ENCODE results near the gene CCDC88B.
"Not testable (repeated sequence)": the region's sequence is repeated elsewhere in the genome, so short reads cannot be mapped to it uniquely, and the experiment has no call there.

The CCDC88B gene

DNA sequence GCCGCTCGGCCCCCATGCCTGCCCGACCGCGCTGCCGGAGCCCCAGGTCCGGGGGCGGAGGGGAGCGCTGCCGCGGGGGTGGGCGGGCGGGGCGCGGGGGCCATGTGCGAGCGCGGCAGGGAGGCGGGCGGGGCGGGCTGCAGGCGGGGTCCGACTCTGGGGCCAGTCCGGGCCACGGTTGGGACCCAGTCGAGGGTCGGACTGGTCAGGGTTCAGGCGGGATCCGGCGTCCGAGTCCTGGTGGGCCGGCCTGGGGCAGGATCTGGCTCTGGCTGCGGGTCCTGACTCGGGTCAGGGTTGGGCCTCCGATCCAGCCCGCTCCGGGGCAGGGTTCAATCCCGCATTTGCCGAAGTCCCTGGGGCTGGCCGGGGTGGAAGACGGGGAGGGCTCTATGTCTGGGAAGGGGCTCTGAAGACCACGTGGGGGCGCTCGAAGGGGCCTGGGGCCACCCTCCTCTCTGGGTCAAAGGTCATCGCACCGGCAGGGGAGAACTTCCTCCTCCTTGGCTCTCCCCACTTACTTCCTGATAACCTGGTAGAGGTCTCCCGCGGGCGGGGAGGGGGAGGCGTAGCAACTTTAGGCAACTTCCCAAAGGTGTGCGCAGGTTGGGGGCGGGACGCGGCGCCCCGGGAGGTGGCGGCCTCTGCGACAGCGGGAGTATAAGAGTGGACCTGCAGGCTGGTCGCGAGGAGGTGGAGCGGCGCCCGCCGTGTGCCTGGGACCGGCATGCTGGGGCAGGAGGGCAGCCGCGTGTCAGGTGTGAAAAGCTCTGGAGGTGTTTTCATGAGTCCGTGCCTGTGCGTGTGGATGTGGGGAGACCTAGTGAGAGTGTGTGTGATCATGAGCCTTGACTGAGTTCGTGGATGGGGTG lies 34.1 kb upstream of the CCDC88B start:
- DNase-seq = peak; percentile 62

GRCh38 chr11:64306563-64306875 lies 33.5 kb upstream of the CCDC88B start:
- no peak for DNase-seq

DNA sequence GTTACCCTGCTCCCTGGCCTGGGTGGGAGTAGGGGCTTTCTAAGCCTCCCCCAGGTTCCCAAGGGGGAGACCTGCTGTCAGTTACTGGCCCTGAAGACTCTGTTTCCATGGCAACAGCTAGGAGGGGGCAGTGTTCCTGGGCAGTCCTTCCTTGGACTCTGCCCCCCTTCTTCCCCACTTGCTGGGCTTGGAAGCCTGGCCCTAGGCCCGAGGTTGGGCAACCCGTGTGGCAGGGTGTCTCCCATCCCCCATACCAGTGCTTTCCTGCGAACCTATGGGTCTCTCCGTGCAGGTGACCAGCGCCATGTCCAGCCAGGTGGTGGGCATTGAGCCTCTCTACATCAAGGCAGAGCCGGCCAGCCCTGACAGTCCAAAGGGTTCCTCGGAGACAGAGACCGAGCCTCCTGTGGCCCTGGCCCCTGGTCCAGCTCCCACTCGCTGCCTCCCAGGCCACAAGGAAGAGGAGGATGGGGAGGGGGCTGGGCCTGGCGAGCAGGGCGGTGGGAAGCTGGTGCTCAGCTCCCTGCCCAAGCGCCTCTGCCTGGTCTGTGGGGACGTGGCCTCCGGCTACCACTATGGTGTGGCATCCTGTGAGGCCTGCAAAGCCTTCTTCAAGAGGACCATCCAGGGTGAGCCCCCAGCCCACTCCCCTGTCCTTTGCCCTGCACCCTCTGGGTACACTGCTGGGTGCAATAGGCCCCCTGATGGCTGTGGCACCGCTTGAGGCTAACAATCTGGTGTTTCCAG lies 33.0 kb upstream of the CCDC88B start:
- DNase-seq = no peak

DNA sequence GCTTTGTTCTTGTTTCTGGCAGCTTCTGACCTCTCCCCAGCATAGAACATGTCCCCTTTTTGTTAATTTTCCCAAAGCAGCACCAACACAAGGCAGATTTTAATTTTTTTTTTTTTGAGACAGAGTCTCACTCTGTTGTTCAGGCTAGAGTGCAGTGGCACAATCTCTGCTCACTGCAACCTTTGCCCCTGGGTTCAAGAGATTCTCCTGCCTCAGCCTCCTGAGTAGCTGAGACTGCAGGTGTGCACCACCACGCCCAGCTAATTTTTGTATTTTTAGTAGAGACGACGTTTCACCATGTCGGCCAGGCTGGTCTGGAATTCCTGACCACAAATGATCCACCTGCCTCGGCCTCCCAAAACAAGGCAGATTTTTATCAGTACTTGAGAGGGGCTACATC lies 32.2 kb upstream of the CCDC88B start:
- not testable (repeated sequence) for DNase-seq

DNA sequence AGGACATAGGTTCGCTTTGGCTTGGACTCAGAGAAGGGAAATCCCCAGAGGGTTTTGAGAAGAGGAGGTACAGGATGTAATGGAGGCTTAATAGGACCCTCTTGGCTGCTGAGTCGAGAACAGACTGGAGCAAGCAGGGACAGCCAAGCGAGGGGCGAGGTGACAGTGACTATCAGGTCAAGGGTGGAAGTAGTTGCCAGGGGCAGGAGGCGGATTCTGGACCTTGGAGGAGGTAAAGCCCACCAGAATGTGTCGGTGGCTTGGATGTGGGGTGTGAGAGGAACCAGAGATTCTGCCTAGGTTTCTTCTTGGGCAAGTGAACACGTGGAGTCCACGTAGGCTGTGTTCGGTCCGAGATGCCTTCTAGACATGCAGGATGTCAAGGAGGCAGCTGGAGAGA lies 27.1 kb upstream of the CCDC88B start:
- DNase-seq = no peak

- DNase-seq = no peak
Observed at GRCh38 chr11:64313491-64314145, 26.4 kb upstream of the CCDC88B start.

GRCh38 chr11:64314146-64314804 lies 25.7 kb upstream of the CCDC88B start:
- no peak for DNase-seq

DNA sequence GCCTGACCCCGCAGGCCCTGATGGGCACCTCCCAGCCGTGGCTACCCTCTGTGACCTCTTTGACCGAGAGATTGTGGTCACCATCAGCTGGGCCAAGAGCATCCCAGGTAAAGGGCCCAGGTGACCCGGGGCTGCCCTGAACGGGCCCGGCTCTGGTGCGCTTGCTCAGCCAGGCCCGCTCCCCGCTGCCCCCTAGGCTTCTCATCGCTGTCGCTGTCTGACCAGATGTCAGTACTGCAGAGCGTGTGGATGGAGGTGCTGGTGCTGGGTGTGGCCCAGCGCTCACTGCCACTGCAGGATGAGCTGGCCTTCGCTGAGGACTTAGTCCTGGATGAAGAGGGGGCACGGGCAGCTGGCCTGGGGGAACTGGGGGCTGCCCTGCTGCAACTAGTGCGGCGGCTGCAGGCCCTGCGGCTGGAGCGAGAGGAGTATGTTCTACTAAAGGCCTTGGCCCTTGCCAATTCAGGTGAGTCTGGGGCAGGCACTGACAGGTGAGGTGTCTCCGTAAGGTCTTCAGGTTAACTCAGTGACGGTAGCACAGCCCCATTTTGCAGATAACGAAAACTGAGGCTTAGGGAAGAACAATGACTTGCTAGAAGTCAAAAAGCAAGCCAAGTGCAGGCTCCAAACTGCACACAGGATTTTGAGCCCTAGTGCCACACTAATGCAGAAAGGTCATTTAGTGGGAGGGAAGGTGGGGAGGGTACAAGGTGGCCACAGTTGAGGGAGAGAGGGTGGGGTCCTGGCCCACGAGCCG lies 25.0 kb upstream of the CCDC88B start:
- no peak for DNase-seq

GRCh38 chr11:64315667-64316526 lies 24.1 kb upstream of the CCDC88B start:
- not testable (repeated sequence) for DNase-seq

GRCh38 chr11:64316672-64317324 lies 23.2 kb upstream of the CCDC88B start:
- no peak for DNase-seq

- DNase-seq = peak; percentile 92
Observed at GRCh38 chr11:64317325-64317960, 22.6 kb upstream of the CCDC88B start, which contains the start of gene TRMT112. Gene TRMT112 (minus strand): TSS chr11:64317559. CDS start chr11:64317526, 33 bp downstream.

- DNase-seq = peak; percentile 86
Observed at GRCh38 chr11:64317961-64318765, 21.8 kb upstream of the CCDC88B start, which contains the start of gene PRDX5. Gene PRDX5 (plus strand): TSS chr11:64318121. CDS start chr11:64318216, 95 bp downstream.

GRCh38 chr11:64318766-64319761 lies 20.9 kb upstream of the CCDC88B start:
- DNase-seq = no peak

DNA sequence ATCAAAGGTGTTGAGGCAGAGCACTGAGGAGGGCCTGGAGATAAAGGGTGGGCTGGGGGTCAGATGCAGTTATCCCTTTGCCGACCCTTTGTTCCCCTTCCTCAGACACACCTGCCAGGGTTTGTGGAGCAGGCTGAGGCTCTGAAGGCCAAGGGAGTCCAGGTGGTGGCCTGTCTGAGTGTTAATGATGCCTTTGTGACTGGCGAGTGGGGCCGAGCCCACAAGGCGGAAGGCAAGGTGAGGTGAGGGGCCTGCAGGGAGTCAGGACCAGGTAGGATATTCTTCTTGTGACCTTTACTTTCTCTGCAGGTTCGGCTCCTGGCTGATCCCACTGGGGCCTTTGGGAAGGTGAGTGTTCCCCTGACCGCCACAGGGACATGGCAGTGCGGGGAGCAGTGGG lies 19.4 kb upstream of the CCDC88B start:
- DNase-seq = no peak

GRCh38 chr11:64321026-64321425 lies 19.0 kb upstream of the CCDC88B start:
- no peak for DNase-seq

- DNase-seq = no peak
Observed at GRCh38 chr11:64321533-64321932, 18.5 kb upstream of the CCDC88B start.

- no peak for DNase-seq
Observed at GRCh38 chr11:64322925-64323260, 17.1 kb upstream of the CCDC88B start.

- DNase-seq = no peak
Observed at GRCh38 chr11:64323373-64323772, 16.6 kb upstream of the CCDC88B start.

Measured in activated T-cell treated with anti-CD3 and anti-CD28 coated beads for 4 hours (primary cell).